HG03354 (cell line): ENCODE results near the gene IPO4.
"Not testable (repeated sequence)": the region's sequence is repeated elsewhere in the genome, so short reads cannot be mapped to it uniquely, and the experiment has no call there.

Source experiments
- ATAC-seq: cut with Tn5 transposase; IDR thresholded peaks from one replicate; pipeline ENCODE4 v1.9.1; 2021; ENCODE audit warnings: mild to moderate bottlenecking; ENCODE audit not compliant: unreplicated experiment, poor library complexity, severe bottlenecking

The IPO4 gene

GRCh38 chr14:24219080-24219479, 30.5 kb upstream of the IPO4 start:
- ATAC-seq = no peak

- ATAC-seq = not testable (repeated sequence)
Measured at GRCh38 chr14:24216876-24217275, 28.3 kb upstream of the IPO4 start.

- ATAC-seq = no peak
Measured at GRCh38 chr14:24216345-24216699, 27.7 kb upstream of the IPO4 start.

DNA sequence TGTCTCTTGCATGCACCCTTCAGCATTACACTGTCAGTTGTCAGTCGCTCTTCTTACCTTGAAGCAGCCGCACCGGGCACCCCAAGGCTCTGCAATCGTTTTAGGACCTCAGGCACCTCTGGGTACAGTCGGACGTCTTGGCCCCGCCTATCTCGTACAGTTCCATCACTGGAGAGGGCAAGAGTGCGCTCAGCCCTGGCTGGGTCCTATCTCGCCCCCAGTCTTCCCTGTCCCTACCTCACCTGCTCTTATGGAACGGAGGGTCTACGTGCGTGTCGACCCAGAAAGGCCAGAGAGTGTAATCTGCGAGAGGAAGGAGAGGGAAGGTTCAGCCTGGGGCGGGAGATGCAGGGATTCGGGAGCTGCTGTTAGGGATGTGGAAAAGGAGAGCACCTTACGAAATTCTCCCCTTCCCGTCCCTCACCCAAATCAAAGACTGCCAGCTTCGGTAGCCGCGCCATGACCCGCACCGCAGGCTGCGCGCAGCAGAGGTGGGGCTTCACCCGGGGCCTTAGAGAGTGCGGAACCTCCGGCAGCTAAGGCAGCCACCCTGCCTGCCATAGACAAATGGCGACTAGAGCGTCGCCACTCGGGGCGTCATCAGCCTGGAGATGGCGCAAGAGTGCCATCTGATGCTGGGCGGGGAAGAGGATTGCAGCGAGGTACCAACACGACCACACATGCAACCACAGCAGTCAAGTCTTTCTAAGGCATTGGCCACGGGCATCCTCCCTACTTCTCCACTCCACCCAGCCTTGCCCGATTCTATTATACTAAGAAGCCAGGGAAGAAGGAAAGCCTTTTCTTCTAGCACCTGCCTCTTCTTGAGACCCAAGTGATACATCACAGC, 27.1 kb upstream of the IPO4 start, which contains the start of gene MDP1:
TSS of gene MDP1 (minus strand) at position 572 of the 850 bp plus-strand sequence. CDS start at position 461, 111 bp downstream.
- ATAC-seq = peak; percentile 70

DNA sequence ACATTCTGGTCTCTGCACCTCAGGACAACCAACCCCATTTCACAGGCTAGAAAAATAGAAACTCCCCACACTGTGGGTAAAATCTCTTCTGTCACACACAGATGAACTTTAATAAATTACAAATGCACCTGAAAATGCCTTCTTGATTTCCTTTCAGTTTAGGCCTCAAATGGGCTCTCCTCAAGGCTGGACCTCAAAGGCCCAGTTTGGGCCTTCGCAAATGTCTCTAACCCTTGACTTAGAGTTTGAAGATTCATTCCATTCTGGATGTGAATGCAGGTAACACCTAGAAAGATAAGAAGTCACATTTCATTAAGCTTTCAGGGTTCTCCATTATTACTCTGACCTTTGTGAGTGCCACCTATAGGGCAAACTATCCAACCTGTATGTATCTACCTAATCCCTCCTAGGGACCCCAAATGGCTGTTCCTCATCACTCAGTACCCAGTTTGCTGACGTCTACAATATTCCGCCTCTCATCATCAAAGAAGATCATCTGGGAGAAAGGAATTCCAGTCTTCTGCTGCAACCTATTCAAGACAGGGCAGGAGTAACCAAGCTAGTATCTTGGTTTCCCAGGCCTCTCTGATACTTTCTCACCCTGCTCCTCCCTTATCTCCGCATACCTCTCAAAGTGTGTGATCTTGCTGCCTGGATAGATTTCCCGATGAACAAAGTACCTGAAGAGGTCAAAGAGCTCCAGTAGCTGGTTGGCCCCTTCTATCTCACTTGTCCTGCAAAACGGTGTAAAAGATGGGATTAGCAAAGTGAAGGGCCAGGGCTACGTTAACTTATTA, 25.4 kb upstream of the IPO4 start:
- ATAC-seq = no peak

DNA sequence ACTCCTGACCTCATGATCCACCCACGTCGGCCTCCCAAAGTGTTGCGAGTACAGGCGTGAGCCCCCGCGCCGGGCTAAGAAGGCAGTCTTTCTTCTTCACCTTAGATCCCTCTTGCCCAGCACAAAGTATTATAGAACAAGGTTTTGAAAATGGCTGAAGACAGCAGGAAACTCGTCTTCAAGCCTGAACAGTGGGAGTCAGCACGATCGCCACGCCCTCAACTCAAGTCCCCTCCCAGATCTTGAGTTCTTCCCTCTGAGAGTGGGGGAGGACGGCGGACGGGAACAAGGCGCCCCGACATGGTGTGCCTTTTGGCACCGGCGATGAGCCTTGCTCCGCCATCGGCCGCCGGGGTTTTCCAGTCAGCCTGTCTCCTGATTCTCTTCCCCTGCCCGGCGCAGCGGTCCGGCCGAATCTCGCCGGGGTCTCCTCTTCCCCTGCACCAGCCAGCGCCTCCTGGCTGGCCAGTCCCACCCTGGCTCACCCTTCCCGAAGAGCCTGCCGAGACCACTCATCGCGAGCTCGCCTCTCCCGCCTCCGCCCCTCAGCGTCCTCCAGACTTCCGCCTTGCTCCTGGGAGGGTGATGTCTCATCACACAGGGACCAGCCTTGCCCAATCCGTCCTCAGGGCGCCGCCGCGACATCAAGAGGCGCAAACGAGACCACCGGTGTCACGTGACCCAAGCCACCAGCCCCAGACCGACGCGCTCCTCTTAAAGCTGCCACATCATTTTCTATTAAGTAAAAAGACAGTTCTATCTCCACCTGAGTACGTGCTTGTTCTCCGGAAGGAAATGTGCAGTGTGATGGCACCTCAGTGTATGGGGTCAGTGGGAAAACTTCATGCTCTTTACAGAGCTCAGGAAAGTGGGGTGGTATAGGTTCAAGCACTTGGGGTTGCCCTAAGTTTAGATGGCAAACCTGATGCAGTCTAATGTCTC, 24.6 kb upstream of the IPO4 start, which contains the start of gene CHMP4A:
TSS of gene CHMP4A (minus strand) at position 565 of the 942 bp plus-strand sequence. CDS start at position 516, 49 bp downstream.
- ATAC-seq = peak; percentile 84

GRCh38 chr14:24211311-24211710, 22.7 kb upstream of the IPO4 start:
- ATAC-seq = no peak

DNA sequence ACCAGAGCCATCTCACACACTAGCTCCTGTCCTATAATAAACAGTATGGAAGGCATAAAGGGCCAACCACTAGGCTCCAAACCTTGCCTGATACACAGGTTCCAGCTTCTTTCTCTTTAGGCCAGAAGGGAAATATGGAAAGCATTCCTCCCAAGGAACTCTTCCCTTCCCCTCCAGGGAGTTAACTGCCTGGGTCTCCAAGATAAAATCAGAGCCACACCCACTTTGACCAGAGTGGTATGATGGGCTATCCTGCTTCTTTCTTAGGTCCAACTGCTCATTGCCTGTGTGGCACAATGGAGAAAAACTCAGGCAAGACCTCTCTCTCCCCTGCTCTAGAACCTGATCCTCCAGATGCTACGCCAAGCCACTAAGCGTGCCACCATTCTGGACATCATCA, 19.0 kb upstream of the IPO4 start:
- no peak for ATAC-seq

DNA sequence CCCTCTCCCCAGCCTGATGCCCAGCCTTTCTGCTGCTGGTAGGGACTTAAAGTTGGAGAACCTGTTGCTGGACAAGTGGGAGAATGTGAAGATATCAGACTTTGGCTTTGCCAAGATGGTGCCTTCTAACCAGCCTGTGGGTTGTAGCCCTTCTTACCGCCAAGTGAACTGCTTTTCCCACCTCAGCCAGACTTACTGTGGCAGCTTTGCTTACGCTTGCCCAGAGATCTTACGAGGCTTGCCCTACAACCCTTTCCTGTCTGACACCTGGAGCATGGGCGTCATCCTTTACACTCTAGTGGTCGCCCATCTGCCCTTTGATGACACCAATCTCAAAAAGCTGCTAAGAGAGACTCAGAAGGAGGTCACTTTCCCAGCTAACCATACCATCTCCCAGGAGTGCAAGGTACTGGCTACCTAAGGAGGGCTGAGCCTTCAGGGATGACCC, 18.5 kb upstream of the IPO4 start:
- no peak for ATAC-seq

DNA sequence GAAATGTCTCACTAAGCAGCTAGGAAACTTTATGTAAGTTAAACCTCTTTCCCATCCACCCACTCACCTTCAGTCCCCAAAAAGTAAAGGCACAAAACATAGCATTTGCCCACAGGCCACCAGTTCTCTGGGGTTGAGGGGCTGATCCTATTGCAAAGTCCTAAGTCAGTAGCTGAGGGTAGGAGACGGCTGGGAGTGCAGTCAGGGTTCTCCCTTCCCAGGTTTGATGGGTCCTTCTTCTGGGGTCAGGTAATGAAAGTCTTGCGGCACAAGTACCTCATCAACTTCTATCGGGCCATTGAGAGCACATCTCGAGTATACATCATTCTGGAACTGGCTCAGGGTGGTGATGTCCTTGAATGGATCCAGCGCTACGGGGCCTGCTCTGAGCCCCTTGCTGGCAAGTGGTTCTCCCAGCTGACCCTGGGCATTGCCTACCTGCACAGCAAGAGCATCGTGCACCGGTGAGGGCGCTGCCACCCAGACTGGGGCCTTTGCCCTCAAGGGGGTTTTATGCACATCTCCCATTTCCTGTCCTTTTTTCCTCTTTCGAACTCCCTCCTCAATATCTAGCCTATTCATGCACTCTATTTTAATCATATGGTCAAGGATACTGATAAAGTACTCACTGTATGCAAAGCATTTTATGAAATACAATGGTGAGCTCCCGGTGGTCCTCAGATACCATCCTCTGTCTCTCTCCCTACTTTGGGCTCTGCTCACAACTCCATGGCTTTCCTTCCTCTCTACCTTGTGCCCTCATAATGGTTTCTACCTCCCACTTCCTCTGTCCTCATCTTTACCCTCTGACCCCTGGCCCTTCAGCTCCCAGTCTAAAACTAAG, 17.9 kb upstream of the IPO4 start:
- no peak for ATAC-seq

GRCh38 chr14:24204163-24205146, 15.8 kb upstream of the IPO4 start:
- ATAC-seq = no peak

DNA sequence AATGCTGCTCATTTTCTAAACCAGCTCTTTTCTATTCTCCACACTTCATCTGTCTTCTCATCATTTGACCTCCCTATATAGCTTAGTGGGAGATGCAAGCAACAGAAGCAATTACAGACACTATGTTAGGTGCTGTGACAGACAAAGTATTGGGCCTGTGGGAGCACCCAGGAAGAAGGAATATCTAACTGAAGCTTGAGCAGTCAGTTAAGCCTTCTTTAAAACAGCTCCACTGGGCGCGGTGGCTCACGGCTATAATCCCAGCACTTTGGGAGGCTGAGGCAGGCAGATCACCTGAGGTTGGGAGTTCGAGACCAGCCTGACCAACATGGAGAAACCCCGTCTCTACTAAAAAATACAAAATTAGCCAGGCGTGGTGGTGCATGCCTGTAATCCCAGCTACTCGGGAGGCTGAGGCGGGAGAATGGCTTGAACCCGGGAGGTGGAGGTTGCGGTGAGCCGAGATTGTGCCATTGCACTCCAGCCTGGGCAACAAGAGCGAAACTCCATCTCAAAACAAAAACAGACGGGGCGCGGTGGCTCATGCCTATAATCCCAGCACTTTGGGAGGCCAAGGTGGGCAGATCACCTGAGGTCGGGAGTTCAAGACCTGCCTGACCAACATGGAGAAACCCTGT, 14.8 kb upstream of the IPO4 start:
- not testable (repeated sequence) for ATAC-seq

DNA sequence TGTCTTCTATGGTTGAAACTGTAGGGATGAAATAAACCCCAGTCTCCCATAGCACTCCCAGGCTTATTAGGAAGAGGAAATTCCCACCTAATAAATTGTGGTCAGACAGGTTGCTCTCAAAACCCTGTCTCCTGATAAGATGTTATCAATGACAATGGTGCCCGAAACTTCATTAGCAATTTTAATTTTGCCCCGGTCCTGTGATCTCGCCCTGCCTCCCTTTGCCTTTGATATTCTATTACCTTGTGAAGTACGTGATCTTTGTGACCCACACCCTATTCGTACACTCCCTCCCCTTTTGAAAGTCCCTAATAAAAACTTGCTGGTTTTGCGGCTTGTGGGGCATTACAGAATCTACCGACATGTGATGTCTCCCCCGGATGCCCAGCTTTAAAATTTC, 13.9 kb upstream of the IPO4 start:
- not testable (repeated sequence) for ATAC-seq

GRCh38 chr14:24198814-24199524, 10.4 kb upstream of the IPO4 start:
- no peak for ATAC-seq

GRCh38 chr14:24197056-24197450, 8.4 kb upstream of the IPO4 start:
- no peak for ATAC-seq
